ENCODE results near the gene HTR2B. TPM values are rescaled to one million over a fixed set of nuclear protein-coding genes. Genes with fewer than 3 reads are reported as not detected.
A peak's percentile ranks its signal among the peaks of the same experiment; 100 is the strongest.

Gene HTR2B
- total RNA-seq, 1 donor from 2014 or later, result 3.1 TPM

GRCh38 chr2:231133365-231134099, 8.7 kb upstream of the HTR2B start:
- no peak overlapping the region for H3K4me3 Mint-ChIP-seq (ENCODE audit: unreplicated experiment)
- peak overlapping the region; percentile 87 for H3K27ac Mint-ChIP-seq (ENCODE audit: unreplicated experiment)
- H3K27me3 Mint-ChIP-seq (ENCODE audit: unreplicated experiment), result no peaks in the 10 kb centered on the region
- peaks cover 87% of the 10 kb centered on the region for H3K4me1 Mint-ChIP-seq (ENCODE audit: unreplicated experiment)
- H3K36me3 Mint-ChIP-seq (ENCODE audit: unreplicated experiment), result peaks cover 2% of the 10 kb centered on the region
- H3K9me3 Mint-ChIP-seq (ENCODE audit: unreplicated experiment), result no peaks in the 10 kb centered on the region
- no peak for TF ChIP-seq CTCF (IDR thresholded peaks at IDR 0.05)
- DNase-seq (ENCODE audit: extremely low spot score, unreplicated experiment), result no peak

- Mint-ChIP-seq H3K27me3 (ENCODE audit: unreplicated experiment) (no peaks in the 10 kb centered on the region), H3K4me1 (ENCODE audit: unreplicated experiment) (peaks cover 83% of the 10 kb centered on the region)
- no peak for DNase-seq (ENCODE audit: extremely low spot score, unreplicated experiment)
These were observed 7.3 kb upstream of the HTR2B start for GRCh38 chr2:231132129-231132528.

GRCh38 chr2:231130336-231131056, 5.7 kb upstream of the HTR2B start:
- H3K27ac Mint-ChIP-seq (ENCODE audit: unreplicated experiment), result peak overlapping the region; percentile 88
- H3K36me3 Mint-ChIP-seq (ENCODE audit: unreplicated experiment), result peaks cover 1% of the 10 kb centered on the region
- no peaks in the 10 kb centered on the region for H3K27me3 Mint-ChIP-seq (ENCODE audit: unreplicated experiment)
- TF ChIP-seq CTCF (IDR thresholded peaks at IDR 0.05), result no peak
- no peak overlapping the region for H3K4me3 Mint-ChIP-seq (ENCODE audit: unreplicated experiment)
- no peaks in the 10 kb centered on the region for H3K9me3 Mint-ChIP-seq (ENCODE audit: unreplicated experiment)
- DNase-seq (ENCODE audit: extremely low spot score, unreplicated experiment), result no peak
- H3K4me1 Mint-ChIP-seq (ENCODE audit: unreplicated experiment), result peaks cover 75% of the 10 kb centered on the region

More at GRCh38 chr2:231132129-231132528, 7.3 kb upstream of the HTR2B start:
- no peaks in the 10 kb centered on the region for H3K9me3 Mint-ChIP-seq (ENCODE audit: unreplicated experiment)
- peaks cover 3% of the 10 kb centered on the region for H3K36me3 Mint-ChIP-seq (ENCODE audit: unreplicated experiment)
- no peak overlapping the region for H3K4me3 Mint-ChIP-seq (ENCODE audit: unreplicated experiment)
- H3K27ac Mint-ChIP-seq (ENCODE audit: unreplicated experiment), result peak overlapping the region; percentile 87
- no peak for TF ChIP-seq CTCF (IDR thresholded peaks at IDR 0.05)

GRCh38 chr2:231129216-231129615, 4.4 kb upstream of the HTR2B start:
- TF ChIP-seq CTCF (IDR thresholded peaks at IDR 0.05), result no peak
- Mint-ChIP-seq H3K27ac (ENCODE audit: unreplicated experiment) (peak overlapping the region; percentile 81), H3K4me3 (ENCODE audit: unreplicated experiment) (no peak overlapping the region), H3K27me3 (ENCODE audit: unreplicated experiment) (no peaks in the 10 kb centered on the region), H3K9me3 (ENCODE audit: unreplicated experiment) (no peaks in the 10 kb centered on the region), H3K4me1 (ENCODE audit: unreplicated experiment) (peaks cover 73% of the 10 kb centered on the region), H3K36me3 (ENCODE audit: unreplicated experiment) (peaks cover 1% of the 10 kb centered on the region)
- no peak for DNase-seq (ENCODE audit: extremely low spot score, unreplicated experiment)

GRCh38 chr2:231128541-231128940, 3.7 kb upstream of the HTR2B start:
- no peak for DNase-seq (ENCODE audit: extremely low spot score, unreplicated experiment)
- Mint-ChIP-seq H3K27me3 (ENCODE audit: unreplicated experiment) (no peaks in the 10 kb centered on the region), H3K27ac (ENCODE audit: unreplicated experiment) (peak overlapping the region; percentile 81), H3K9me3 (ENCODE audit: unreplicated experiment) (no peaks in the 10 kb centered on the region), H3K36me3 (ENCODE audit: unreplicated experiment) (peaks cover 1% of the 10 kb centered on the region), H3K4me1 (ENCODE audit: unreplicated experiment) (peaks cover 73% of the 10 kb centered on the region), H3K4me3 (ENCODE audit: unreplicated experiment) (no peak overlapping the region)
- TF ChIP-seq CTCF (IDR thresholded peaks at IDR 0.05), result no peak
